ENCODE measurements around the gene ANKRD50.

- no peak for TF ChIP-seq POLR2AphosphoS5 (IDR thresholded peaks at IDR 0.05; ENCODE audit: insufficient read depth in 1 of 2, low read depth in 1 of 2)
- TF ChIP-seq CTCF (IDR thresholded peaks at IDR 0.05) = no peak
- TF ChIP-seq POLR2A (IDR thresholded peaks at IDR 0.05) = no peak
Measured at GRCh38 chr4:124703154-124703553, 9.4 kb downstream of the ANKRD50 start.

Data from vagina (tissue), 2 donors.